Stomach (tissue), 9 donors: Measurements from ENCODE around the gene IL17REL. TPM values are rescaled to one million over a fixed set of nuclear protein-coding genes. Genes with fewer than 3 reads are reported as not detected.

Experiments
- DNase-seq, 2 donors: peaks; one replicate each; pipeline versions ENCODE4 v3.0.0 to v3.0.0-alpha.2; 2013 to 2019
- H3K27ac ChIP-seq, 5 donors: fragments of 200-600 bp in 4 of 5; sonication (generic) in 4 of 5; one replicate each; pipeline ENCODE4 v1.5.1; 2013 to 2019; ENCODE audit warnings: mild to moderate bottlenecking in 1 of 5, moderate library complexity in 1 of 5
- H3K27me3 ChIP-seq, 3 donors: fragments of 200-600 bp; sonication (generic); one replicate each; pipeline ENCODE4 v1.5.1; 2017 to 2019; ENCODE audit warnings: mixed run types in 1 of 3
- H3K36me3 ChIP-seq, 4 donors: fragments of 200-600 bp; sonication (generic); 1 replicate in 3 of 4; 2 replicates in 1 of 4; pipeline ENCODE4 v1.5.1; 2016 to 2019
- H3K4me1 ChIP-seq, 4 donors: fragments of 200-600 bp; sonication (generic); one replicate each; pipeline ENCODE4 v1.5.1; 2016 to 2019
- H3K4me3 ChIP-seq, 4 donors: fragments of 200-600 bp; sonication (generic) in 3 of 4; one replicate each; pipeline ENCODE4 v1.5.1; 2016 to 2019; ENCODE audit warnings: mild to moderate bottlenecking in 1 of 4
- H3K9me3 ChIP-seq, 4 donors: fragments of 200-600 bp; sonication (generic); one replicate each; pipeline ENCODE4 v1.5.1; 2016 to 2019
- CTCF ChIP-seq, 7 experiments: fragments of 450-650 bp in 4 of 7; fragments of 200-600 bp in 3 of 7; sonication (generic) in 3 of 7; IDR thresholded peaks; one replicate each; pipeline ENCODE4 v1.5.1; 2016 to 2019; ENCODE audit warnings: antibody characterized with exemption in 7 of 7, control low read depth in 2 of 7, mild to moderate bottlenecking in 1 of 7
- EP300 ChIP-seq: sonication (generic); formaldehyde crosslinking; IDR thresholded peaks from one replicate; pipeline ENCODE4 v1.6.1; 2017; ENCODE audit warnings: antibody characterized with exemption
- POLR2A ChIP-seq, 4 donors: fragments of 450-650 bp; IDR thresholded peaks; one replicate each; pipeline ENCODE4 v1.6.1; 2016; ENCODE audit warnings: antibody characterized with exemption in 4 of 4, control low read depth in 2 of 4, mild to moderate bottlenecking in 1 of 4, moderate library complexity in 1 of 4
- POLR2AphosphoS5 ChIP-seq, 3 donors: sonication (generic); formaldehyde crosslinking; IDR thresholded peaks; one replicate each; pipeline ENCODE4 v1.6.1; 2016; ENCODE audit warnings: antibody characterized with exemption in 3 of 3
- WGBS, 5 donors: extraction: QIAGEN DNeasy Blood & Tissue Kit in 3 of 5; methylation state at CpG; one replicate each; pipeline versions ENCODE4 v1.1.5 to v1.1.7; 2013 to 2018; 5-methylcytosine and 5-hydroxymethylcytosine counted together
- intact Hi-C: fragments of 100-400 bp; cut with DNase I; formaldehyde crosslinking; loops from one replicate; pipeline ENCODE4 v1.15.1; 2023; ENCODE audit warnings: low total_unique reads
- polyA plus RNA-seq, 3 donors: library from polyadenylated mRNA; stranded (reverse); fragments of 200-250 nt; gene quantifications; one replicate each; pipeline ENCODE4 v1.2.3, GENCODE V29; 2013
- total RNA-seq, 5 donors: library from RNA; depleted of rRNA; stranded (reverse); fragments of >200 nt; gene quantifications; one replicate each; pipeline versions ENCODE4 v1.1.0 to v1.2.3, GENCODE V29; 2014 to 2016
- donor health status: healthy with polysubstance abuse.
- donor health status: Bipolar disorder and iron deficiency.
- donor health status: healthy.

IL17REL gene
- total and polyA plus RNA-seq, 8 donors: 0.03 to 1.2 (median 0.89) TPM; not detected in 4

DNA sequence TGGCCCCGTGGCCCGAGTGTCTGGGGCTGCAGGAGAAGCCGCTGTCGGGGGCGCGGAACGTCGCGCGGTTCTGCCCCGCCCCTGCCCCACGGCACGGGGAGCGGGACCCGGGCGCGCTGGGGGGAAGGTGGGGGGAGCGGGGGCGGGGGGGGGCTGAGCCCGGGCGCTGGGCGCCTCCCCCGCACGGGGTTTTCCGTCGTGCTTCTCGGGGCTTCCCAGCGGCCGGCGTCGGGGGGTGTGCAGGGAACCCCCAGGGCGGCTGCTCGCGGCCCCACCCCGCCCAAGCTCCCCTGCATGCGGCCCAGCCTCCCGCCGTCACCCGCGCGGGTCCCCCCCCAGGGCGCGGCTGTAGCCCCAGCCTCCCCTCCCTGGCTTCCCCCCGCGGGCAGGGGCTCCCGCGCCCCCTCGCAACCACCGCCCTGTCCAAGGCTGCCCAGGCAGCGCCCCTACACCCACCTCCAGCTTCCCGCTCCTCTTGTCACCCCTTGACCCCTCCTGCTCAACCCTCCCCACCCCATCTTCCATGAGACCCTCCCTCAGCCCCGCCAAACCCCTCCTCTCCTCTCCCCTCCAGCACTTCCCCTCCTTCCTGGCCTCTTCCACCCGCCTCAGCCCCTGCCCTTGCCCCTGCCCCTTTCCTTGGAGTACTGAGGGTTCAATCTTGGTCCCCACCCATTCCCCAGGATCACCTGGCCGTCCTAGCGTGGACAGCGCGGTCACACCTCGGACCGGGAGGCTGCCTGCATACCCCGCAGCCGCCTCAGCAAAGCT, 1.7 kb downstream of the IL17REL start:
- H3K27me3 ChIP-seq: peaks cover 23 to 70% (median 52%) of the 10 kb centered on the region in 3 donors
- peak overlapping the region in 2 of 4 donors; percentile 20 to 35 for H3K4me3 ChIP-seq
- intact Hi-C loops: no loop called here
- DNase-seq: peak in 1 of 2 donors; percentile 63
- no peaks in the 10 kb centered on the region for H3K36me3 ChIP-seq
- TF ChIP-seq POLR2A (IDR thresholded peaks at IDR 0.05): no peak
- TF ChIP-seq POLR2AphosphoS5 (IDR thresholded peaks at IDR 0.05): no peak
- no peak for TF ChIP-seq EP300
- TF ChIP-seq CTCF (IDR thresholded peaks at IDR 0.05): no peak
- WGBS, 5 donors: 6 to 21% (median 8%) methylated on average over 17 to 60 of the region's 61 CpGs
- peaks cover 29 to 68% (median 62%) of the 10 kb centered on the region in 4 donors for H3K4me1 ChIP-seq
- H3K27ac ChIP-seq: no peak overlapping the region
- no peaks in the 10 kb centered on the region for H3K9me3 ChIP-seq

DNA sequence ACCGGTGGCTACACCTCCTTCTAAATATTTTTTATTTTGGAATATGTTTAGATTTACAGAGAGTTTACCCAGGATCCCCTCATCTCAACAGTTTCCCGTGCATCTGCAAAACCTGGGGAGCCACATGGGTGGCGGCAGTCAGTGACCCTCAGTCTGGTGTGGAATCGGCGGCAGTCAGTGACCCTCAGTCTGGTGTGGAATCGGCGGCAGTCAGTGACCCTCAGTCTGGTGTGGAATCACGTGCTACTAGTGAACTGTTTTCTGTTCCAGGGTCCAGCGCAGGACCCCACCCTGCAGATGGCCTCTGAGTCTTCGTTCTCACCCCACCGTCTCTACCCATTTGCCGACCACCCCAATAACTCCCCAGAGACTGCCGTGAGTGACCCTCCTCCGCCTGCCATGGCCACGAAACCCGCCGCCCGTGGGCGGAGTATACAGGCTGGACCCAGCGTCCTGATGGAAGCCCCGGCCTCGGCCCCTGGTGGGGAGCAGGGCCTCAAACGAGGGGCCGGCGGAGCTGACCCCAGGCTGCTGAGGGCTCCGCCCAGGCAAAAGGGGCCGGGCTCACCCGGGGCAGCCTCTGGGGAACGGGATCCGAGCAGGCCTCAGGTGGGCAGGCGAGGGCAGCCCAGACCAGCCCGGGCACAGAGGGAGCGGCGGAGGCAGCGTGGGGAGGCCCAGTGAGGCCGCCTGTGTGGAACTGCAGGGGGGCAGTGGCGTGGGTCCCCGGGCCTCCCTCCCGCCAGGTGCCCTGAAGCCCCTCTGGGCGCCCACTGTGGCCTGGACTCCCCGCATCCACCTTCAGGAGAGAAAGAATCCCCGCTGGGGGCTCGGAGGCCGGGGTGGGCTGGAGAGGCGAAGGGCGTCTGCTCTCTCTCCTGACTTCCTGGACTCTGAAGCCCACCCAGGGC, 2.5 kb downstream of the IL17REL start:
- Histone ChIP-seq H3K27me3 (peaks cover 21 to 62% (median 43%) of the 10 kb centered on the region in 3 donors), H3K4me3 (peak overlapping the region in 2 of 4 donors; percentile 20 to 35), H3K4me1 (peaks cover 26 to 62% (median 55%) of the 10 kb centered on the region in 4 donors), H3K27ac (no peak overlapping the region), H3K36me3 (no peaks in the 10 kb centered on the region), H3K9me3 (no peaks in the 10 kb centered on the region)
- intact Hi-C loops: no loop called here
- DNase-seq: no peak
- WGBS, 5 donors: 71 to 84% (median 74%) methylated on average over 22 to 46 of the region's 46 CpGs
- TF ChIP-seq POLR2AphosphoS5 (IDR thresholded peaks at IDR 0.05) (no peak), CTCF (IDR thresholded peaks at IDR 0.05) (no peak), EP300 (no peak), POLR2A (IDR thresholded peaks at IDR 0.05) (no peak)

DNA sequence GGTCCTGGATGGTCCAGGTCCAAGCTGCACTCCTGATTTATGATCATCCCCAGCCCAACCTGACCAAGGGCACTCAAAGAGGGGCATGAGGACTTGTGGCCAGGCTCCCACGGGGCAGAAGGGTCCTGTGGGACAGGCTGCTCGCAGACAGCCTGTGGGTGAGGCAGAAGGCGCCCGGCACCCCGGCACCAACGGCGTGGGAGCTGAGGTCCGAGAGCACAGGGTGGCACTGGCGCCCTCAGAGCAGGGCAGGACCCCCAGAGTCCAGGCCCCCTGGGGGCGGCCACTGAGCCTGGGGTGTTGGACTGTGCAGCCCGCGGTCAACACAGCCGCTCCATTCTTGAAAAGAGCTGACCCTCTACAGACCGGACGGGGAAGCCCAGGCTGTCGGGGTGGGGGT, 3.3 kb downstream of the IL17REL start:
- intact Hi-C loops: no loop called here
- WGBS, 5 donors: 90 to 95% (median 94%) methylated on average over 16 of the region's 16 CpGs
- Histone ChIP-seq H3K4me3 (no peak overlapping the region), H3K36me3 (no peaks in the 10 kb centered on the region), H3K4me1 (peaks cover 18 to 54% (median 47%) of the 10 kb centered on the region in 4 donors), H3K27me3 (peaks cover 14 to 54% (median 36%) of the 10 kb centered on the region in 3 donors), H3K27ac (no peak overlapping the region), H3K9me3 (no peaks in the 10 kb centered on the region)
- no peak for DNase-seq
- TF ChIP-seq CTCF (IDR thresholded peaks at IDR 0.05): no peak
- TF ChIP-seq EP300: no peak
- TF ChIP-seq POLR2AphosphoS5 (IDR thresholded peaks at IDR 0.05): no peak
- TF ChIP-seq POLR2A (IDR thresholded peaks at IDR 0.05): no peak
